ENCODE measurements around the gene CCDC61.

DNA sequence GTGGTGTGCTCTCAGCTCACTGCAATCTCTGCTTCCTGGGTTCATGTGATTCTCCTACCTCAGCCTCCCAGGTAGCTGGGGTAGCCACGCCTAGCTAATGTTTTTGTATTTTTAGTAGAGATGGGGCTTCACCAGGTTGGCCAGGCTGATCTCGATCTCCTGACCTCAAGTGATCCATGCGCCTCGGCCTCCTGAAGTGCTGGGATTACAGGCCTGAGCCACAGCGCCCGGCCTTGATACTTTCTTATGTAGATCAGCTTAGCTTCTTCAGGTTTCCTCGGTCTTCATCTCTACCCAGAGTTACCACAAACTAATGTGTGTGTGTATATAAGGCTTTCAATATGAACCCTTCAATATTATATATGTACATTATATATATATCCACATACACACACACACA, 9.9 kb upstream of the CCDC61 start:
- no peak for TF ChIP-seq CTCF (IDR thresholded peaks at IDR 0.05; ENCODE audit: low read length)
- TF ChIP-seq EZH2 (optimal IDR thresholded peaks at IDR 0.05; ENCODE audit: low read depth, low read length): no peak
- TF ChIP-seq EZH2phosphoT487 (IDR thresholded peaks at IDR 0.05; ENCODE audit: low read length): no peak

Measured in MM.1S (cell line).